SK-N-DZ (cell line): ENCODE data around the gene MRTFA.
"Not testable (repeated sequence)": the region's sequence is repeated elsewhere in the genome, so short reads cannot be mapped to it uniquely, and the experiment has no call there.

Experiments used
- DNase-seq: peaks from one replicate; pipeline ENCODE4 v3.0.0-alpha.2; 2015; ENCODE audit warnings: low spot score

Gene MRTFA

GRCh38 chr22:40628354-40629042 lies 8.0 kb downstream of the MRTFA start:
- DNase-seq: no peak

GRCh38 chr22:40627612-40628011 lies 8.9 kb downstream of the MRTFA start:
- DNase-seq: no peak

DNA sequence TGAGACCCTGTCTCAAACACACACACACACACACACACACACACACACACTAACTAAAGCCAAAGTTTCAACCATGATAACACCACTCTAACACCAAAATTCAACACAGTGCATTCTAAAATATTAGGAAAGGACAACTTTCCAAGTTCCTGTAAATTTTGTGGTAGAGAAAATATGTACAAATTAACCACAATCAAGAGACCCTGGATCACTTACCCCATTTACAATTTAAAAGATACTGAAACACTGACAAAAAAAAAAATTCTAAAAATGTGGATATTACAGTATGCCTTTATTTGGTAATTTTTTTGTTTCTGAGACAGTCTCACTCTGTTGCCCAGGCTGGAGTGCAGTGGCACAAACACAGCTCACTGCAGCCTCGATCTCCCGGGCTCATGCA lies 9.7 kb downstream of the MRTFA start:
- DNase-seq: no peak

GRCh38 chr22:40625794-40626193 lies 10.7 kb downstream of the MRTFA start:
- not testable (repeated sequence) for DNase-seq

- DNase-seq: not testable (repeated sequence)
These were observed 11.2 kb downstream of the MRTFA start for GRCh38 chr22:40625281-40625680.

DNA sequence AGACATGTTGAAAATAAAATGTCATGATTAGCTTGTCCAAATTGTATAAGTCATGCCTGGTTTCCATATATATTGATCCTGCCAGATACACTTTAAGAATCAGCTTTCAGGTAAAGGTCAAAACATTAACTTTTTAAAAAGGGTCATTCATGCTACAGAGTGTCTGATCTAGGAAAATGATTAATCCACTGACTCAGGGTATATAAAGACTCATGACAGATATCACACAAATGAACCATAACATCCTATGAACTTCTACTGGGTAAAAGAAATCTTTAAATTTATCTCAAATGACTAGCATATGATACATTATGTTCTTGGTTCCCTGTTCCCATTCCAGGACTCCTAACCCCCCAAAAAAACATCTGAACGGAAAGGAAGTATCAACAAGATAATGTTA lies 11.7 kb downstream of the MRTFA start:
- DNase-seq: no peak

- no peak for DNase-seq
These were observed 15.0 kb downstream of the MRTFA start for GRCh38 chr22:40621309-40622151.

DNA sequence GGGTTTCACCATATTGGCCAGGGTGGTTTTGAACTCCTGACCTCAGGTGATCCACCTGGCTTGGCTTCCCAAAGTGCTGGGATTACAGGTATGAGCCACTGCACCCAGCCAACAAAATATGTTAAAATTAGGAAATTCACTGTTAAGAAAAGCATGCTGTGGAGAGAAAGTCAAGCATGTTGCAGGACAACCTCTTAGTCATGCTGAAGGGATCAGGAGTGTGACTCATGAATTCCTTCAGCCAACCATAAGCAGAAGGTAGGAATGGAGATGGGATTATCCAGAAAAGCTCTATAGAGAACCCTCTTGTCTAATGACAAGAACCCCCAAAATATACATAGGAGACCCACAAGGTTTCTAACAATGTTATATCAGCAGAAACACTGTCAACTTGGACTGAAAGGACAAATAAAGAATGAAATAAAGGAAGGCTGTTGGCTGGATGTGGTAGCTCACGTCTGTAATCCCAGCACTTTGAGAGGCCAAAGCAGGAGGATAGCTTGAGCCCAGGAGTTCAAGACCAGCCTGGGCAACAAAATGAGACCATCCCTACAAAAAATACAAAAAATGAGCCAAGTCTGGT lies 16.0 kb downstream of the MRTFA start:
- no peak for DNase-seq

- DNase-seq: no peak
These were observed 18.1 kb downstream of the MRTFA start for GRCh38 chr22:40618400-40618799.

GRCh38 chr22:40616578-40616977 lies 19.9 kb downstream of the MRTFA start:
- no peak for DNase-seq

DNA sequence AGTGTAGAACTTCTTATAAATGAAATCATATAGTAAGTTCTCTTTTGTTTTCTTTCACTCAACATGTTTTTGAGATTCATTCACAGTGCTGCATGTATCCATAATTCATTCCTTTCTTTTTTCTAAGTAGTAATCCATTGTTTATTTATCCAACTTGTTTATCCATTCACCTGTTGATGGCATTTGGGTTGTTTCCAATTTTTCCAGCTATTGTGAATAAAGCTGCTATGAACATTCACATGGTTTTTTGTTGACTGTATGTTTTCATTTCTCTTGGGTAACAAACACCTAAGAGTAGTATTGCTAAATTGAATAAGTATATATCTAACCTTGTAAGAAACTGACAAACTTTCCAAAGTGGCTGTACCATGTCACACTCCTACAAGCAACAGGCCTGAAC lies 23.5 kb downstream of the MRTFA start:
- DNase-seq: no peak

DNA sequence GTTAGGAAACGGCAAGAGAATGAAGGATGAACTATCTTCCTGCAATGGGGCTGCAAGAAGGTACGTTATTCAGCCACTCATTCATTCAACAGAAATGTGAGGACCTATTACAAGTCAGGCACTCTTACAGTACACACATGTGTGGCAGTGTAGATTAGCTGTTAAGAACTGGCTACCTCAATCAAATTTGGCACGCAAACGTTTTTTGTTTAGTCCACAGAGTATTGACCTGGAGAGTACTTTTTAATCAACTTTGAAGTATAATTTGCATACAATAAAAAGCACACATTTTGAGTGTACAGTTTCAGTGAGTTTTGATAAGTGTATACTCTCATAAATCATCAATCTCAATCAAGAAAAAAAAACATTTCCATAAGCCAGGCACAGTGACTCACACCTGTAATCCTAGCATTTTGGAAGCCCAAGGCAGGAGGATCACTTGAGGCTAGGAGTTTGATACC lies 24.2 kb downstream of the MRTFA start:
- DNase-seq: no peak

- DNase-seq: no peak
These were observed 24.9 kb downstream of the MRTFA start for GRCh38 chr22:40611606-40612005.

DNA sequence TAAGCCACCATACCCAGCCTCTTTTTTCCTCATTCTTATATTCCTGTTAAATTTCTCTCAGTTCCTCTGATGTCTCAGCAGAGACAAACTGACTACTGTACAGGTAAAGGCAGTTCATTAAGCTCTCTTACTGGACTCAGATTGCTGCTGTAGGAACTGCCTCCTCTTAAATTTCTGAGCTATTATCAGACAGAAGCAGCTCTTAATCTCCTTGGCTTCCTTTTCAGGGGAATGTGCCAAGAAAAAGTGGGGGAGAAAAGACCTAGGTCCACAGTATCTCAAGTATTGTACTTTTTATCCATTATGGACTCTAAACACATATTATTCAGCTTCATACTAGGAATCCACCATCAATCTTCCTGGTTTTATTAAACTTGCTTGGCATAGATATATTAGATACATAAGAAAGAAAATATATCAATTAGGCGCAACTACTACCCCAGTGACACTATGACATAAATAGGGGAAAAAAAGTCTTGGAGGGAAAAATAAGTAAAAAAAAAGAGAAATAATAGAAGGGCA lies 26.1 kb downstream of the MRTFA start:
- no peak for DNase-seq

DNA sequence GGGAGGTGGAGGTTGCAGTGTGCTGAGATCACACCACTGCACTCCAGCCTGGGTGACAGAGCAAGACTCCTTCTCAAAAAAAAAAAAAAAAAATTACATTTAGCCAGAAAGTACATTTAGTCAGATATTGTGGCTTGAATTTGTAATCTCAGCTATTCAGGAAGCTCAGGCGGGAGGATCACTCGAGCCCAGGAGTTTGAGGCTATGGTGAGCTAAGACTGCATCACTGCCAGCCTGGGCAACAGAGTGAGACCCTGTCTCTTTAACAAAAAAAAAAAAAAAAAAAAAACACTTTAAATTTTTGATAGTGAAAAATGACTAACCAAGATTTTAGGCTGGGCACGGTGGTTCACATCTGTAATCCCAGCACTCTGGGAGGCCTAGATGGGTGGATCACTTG lies 27.3 kb downstream of the MRTFA start:
- no peak for DNase-seq

GRCh38 chr22:40607506-40607905 lies 29.0 kb downstream of the MRTFA start:
- no peak for DNase-seq

GRCh38 chr22:40606306-40606705 lies 30.2 kb downstream of the MRTFA start:
- DNase-seq: no peak

- no peak for DNase-seq
These were observed 30.8 kb downstream of the MRTFA start for GRCh38 chr22:40605761-40606160.

GRCh38 chr22:40603088-40603605 lies 33.4 kb downstream of the MRTFA start:
- no peak for DNase-seq

DNA sequence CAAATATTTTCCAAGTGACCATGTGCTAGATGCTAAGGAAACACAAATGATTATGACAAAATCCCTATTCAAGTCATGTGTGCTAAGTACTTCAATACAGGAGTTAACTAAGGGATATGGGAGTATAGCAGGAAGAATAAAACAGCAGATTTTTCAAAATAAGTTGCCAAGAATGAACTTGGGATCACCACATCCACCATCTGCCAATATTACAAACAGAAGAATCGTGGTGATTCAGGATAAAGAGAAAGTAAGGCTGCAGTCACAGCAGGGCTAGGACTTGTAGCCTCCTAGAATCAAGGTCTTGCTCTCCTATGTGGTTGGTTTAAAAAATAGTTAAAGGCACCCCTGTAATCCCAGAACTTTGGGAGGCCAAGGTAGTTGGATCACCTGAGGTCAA lies 34.3 kb downstream of the MRTFA start:
- no peak for DNase-seq

DNA sequence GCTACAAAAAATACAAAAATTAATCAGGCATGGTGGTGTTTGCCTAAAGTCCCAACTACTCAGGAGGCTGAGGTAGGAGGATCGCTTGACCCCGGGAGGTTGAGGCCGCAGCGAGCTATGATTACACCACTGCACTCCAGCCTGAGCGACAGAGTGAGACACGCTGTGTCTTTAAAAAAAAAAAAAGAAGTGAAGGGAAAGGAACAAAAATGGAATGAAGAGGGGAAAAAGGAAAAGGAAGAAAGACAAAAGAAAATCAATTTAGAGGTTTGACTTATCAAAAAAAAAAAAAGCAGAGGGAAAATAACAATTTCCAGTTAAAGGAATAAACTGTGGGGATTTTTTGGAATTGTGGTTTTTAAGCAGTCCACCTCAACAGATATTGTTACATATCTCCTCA lies 36.8 kb downstream of the MRTFA start:
- DNase-seq: no peak

DNA sequence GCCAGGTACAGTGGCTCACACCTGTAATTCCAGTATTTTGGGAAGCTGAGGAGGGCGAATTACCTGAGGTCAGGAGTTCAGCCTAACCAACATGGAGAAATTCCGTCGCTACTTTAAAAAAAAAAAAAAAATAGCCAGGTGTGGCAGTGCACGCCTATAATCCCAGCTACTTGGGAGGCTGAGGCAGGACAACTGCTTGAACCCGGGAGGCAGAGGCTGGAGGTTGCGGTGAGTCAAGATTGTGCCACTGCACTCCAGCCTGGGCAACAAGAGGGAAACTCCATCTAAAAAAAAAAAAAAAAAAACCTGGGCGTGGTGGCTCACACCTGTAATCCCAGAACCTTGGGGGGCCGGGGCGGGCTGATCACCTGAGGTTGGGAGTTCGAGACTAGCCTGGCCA lies 37.8 kb downstream of the MRTFA start:
- not testable (repeated sequence) for DNase-seq
